Upper lobe of left lung (tissue), 4 donors: ENCODE measurements around the gene ASTN2.

Experiments used
- CTCF ChIP-seq, 6 experiments: fragments of 450-650 bp in 4 of 6; fragments of 200-600 bp in 2 of 6; sonication (generic) in 2 of 6; IDR thresholded peaks; one replicate each; pipeline ENCODE4 v1.5.1; 2016 to 2019; ENCODE audit warnings: antibody characterized with exemption in 6 of 6
- EP300 ChIP-seq, 4 donors: sonication (generic); formaldehyde crosslinking; IDR thresholded peaks; one replicate each; pipeline ENCODE4 v1.5.1; 2017; ENCODE audit warnings: antibody characterized with exemption in 4 of 4, control low read depth in 2 of 4
- POLR2AphosphoS5 ChIP-seq, 2 donors: sonication (generic); formaldehyde crosslinking; IDR thresholded peaks; one replicate each; pipeline ENCODE4 v1.5.1; 2017; ENCODE audit warnings: antibody characterized with exemption in 2 of 2

GRCh38 chr9:116907989-116908388, 506.9 kb downstream of the ASTN2 start:
- TF ChIP-seq CTCF (IDR thresholded peaks at IDR 0.05) (no peak), POLR2AphosphoS5 (IDR thresholded peaks at IDR 0.05) (no peak), EP300 (IDR thresholded peaks at IDR 0.05) (no peak)
